Glutamatergic neuron (in vitro differentiated cells): ENCODE measurements around the gene NSD1. TPM values are rescaled to one million over a fixed set of nuclear protein-coding genes. Genes with fewer than 3 reads are reported as not detected.

ENCODE experiments used
- DNase-seq: peaks from one replicate; pipeline ENCODE4 v3.0.0; 2022
- H3K27ac Mint-ChIP-seq: one replicate; pipeline ENCODE4 v1.8.0; 2020; ENCODE audit warnings: mild to moderate bottlenecking, mixed read lengths, inconsistent platforms; ENCODE audit not compliant: unreplicated experiment
- H3K27me3 Mint-ChIP-seq: one replicate; pipeline ENCODE4 v1.8.0; 2020; ENCODE audit warnings: mild to moderate bottlenecking, moderate library complexity, mixed read lengths, inconsistent platforms; ENCODE audit not compliant: unreplicated experiment
- H3K36me3 Mint-ChIP-seq: one replicate; pipeline ENCODE4 v1.8.0; 2020; ENCODE audit warnings: mild to moderate bottlenecking, mixed read lengths, inconsistent platforms; ENCODE audit not compliant: unreplicated experiment
- H3K4me1 Mint-ChIP-seq: one replicate; pipeline ENCODE4 v1.8.0; 2020; ENCODE audit warnings: mild to moderate bottlenecking, low read depth, mixed read lengths, inconsistent platforms; ENCODE audit not compliant: unreplicated experiment
- H3K4me3 Mint-ChIP-seq: one replicate; pipeline ENCODE4 v1.8.0; 2020; ENCODE audit warnings: mild to moderate bottlenecking, mixed read lengths, inconsistent platforms; ENCODE audit not compliant: unreplicated experiment
- H3K9me3 Mint-ChIP-seq: one replicate; pipeline ENCODE4 v1.8.0; 2020; ENCODE audit warnings: mild to moderate bottlenecking, moderate library complexity, mixed read lengths, inconsistent platforms; ENCODE audit not compliant: unreplicated experiment
- CTCF ChIP-seq: fragments of 200-600 bp; sonication (generic); IDR thresholded peaks from one replicate; pipeline ENCODE4 v1.5.0; 2021; ENCODE audit not compliant: partially characterized antibody, unreplicated experiment
- total RNA-seq: library from RNA; stranded (reverse); fragmentation: NEBNext Ultra II Directional; extraction: Animal tissue kit (Norgen Biotek cat#: 25700); gene quantifications from one replicate; pipeline ENCODE4 v1.2.1, GENCODE V29; 2021; ENCODE audit not compliant: unreplicated experiment

The NSD1 gene
- total RNA-seq, 1 donor from 2014 or later = 151 TPM

DNA sequence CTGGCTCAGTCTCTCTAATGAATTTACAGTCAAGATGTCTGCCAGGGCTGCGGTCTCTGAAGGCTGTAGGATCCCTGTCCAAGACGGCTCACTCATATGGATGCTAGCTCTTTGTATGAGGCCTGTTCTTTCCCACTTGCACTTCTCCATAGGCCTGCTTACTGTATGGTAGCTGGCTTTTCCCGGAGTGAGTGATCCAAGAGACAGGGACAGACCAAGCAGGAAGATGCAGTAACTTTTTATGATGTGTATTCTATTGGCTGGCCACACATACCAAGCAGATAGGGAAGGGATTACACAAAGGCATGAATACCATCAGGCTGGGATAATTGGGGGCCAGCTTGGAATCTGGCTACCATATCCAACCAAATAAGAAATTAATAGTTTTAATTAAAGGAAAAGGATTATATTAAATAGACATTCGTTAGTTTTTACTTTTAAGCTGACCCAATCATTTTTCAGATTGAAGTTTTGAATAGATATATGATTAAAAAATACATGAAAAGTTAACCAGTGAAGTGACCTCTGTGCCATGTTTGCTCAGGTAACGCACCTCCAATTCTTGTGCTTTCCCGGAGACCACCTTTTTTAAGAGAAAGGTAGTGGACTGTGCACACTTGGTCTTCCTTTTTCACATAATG, 20.6 kb downstream of the NSD1 start:
- Mint-ChIP-seq H3K9me3 (no peaks in the 10 kb centered on the region), H3K27me3 (no peaks in the 10 kb centered on the region), H3K4me3 (no peak overlapping the region), H3K36me3 (no peaks in the 10 kb centered on the region), H3K27ac (no peak overlapping the region), H3K4me1 (no peaks in the 10 kb centered on the region)
- no peak for TF ChIP-seq CTCF
- DNase-seq = no peak

DNA sequence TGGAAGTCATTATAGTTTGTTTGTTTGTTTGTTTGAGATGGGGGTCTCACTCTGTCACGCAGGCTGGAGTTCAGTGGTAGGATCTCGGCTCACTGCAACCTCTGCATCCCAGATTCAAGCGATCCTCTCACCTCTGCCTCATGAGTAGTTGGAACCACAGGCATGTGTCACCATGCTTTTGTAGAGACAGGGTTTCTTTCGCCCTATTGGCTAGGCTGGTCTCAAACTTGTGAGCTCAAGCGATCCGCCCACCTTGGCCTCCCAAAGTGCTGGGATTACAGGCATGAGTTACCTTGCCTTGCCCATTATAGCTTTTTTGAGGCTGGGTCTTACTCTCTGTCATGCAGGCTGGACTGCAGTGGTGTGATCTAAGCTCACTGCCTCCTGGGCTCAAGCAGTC, 28.8 kb downstream of the NSD1 start:
- Mint-ChIP-seq H3K4me1 (no peaks in the 10 kb centered on the region), H3K9me3 (no peaks in the 10 kb centered on the region), H3K36me3 (no peaks in the 10 kb centered on the region), H3K4me3 (no peak overlapping the region), H3K27ac (no peak overlapping the region), H3K27me3 (peaks cover 2% of the 10 kb centered on the region)
- TF ChIP-seq CTCF = no peak
- no peak for DNase-seq

GRCh38 chr5:177163500-177163899, 29.9 kb downstream of the NSD1 start:
- Mint-ChIP-seq H3K27ac (no peak overlapping the region), H3K36me3 (no peaks in the 10 kb centered on the region), H3K9me3 (no peaks in the 10 kb centered on the region), H3K27me3 (peaks cover 2% of the 10 kb centered on the region), H3K4me3 (no peak overlapping the region), H3K4me1 (no peaks in the 10 kb centered on the region)
- DNase-seq = no peak
- TF ChIP-seq CTCF = no peak

GRCh38 chr5:177169271-177169670, 35.7 kb downstream of the NSD1 start:
- no peaks in the 10 kb centered on the region for H3K4me1 Mint-ChIP-seq
- H3K9me3 Mint-ChIP-seq = no peaks in the 10 kb centered on the region
- no peak overlapping the region for H3K4me3 Mint-ChIP-seq
- peaks cover 2% of the 10 kb centered on the region for H3K27me3 Mint-ChIP-seq
- DNase-seq = no peak
- no peak overlapping the region for H3K27ac Mint-ChIP-seq
- H3K36me3 Mint-ChIP-seq = no peaks in the 10 kb centered on the region
- no peak for TF ChIP-seq CTCF

DNA sequence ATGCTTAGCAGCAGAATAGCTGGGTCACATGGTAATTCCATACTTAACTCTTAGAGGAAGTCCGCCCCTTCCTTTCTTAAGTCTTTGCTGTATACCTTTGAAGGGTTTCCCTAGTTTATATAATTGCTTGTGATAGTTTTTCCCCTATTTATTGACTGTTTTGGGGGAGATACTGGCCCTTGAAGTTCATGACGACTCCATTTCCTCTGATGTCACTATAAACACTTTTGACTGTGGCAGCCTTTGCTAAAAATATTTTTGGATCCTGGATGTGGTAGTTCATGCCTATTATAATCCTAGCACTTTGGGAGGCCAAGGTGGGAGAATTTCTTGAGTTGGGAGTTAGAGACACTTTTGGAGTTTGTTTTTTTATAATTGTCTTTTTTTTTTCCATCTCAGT, 38.4 kb downstream of the NSD1 start:
- no peaks in the 10 kb centered on the region for H3K4me1 Mint-ChIP-seq
- no peak for TF ChIP-seq CTCF
- H3K4me3 Mint-ChIP-seq = no peak overlapping the region
- no peak for DNase-seq
- no peak overlapping the region for H3K27ac Mint-ChIP-seq
- H3K9me3 Mint-ChIP-seq = no peaks in the 10 kb centered on the region
- no peaks in the 10 kb centered on the region for H3K36me3 Mint-ChIP-seq
- H3K27me3 Mint-ChIP-seq = no peaks in the 10 kb centered on the region
